Measurements from ENCODE around the gene FLCN.
"Not testable (repeated sequence)": the region's sequence is repeated elsewhere in the genome, so short reads cannot be mapped to it uniquely, and the experiment has no call there.

FLCN gene

GRCh38 chr17:17186551-17187505 is 50.1 kb downstream of the FLCN start:
- Histone ChIP-seq H3K27ac (ENCODE audit: low read length) (no peak overlapping the region), H3K27me3 (ENCODE audit: insufficient read depth, low read length, poor library complexity) (no peaks in the 10 kb centered on the region), H3K36me3 (ENCODE audit: insufficient read depth, low read length) (peaks cover 66% of the 10 kb centered on the region), H3K9me3 (ENCODE audit: insufficient read depth, low read length, severe bottlenecking) (no peaks in the 10 kb centered on the region), H3K4me1 (ENCODE audit: insufficient read depth, low read length) (no peaks in the 10 kb centered on the region), H3K4me2 (ENCODE audit: insufficient read depth, low read length) (no peak overlapping the region), H4K20me1 (ENCODE audit: insufficient read depth, low read length) (peaks cover 2% of the 10 kb centered on the region; the same call in 1 of the 2 replicates), H3K79me2 (ENCODE audit: insufficient read depth, low read length) (no peaks in the 10 kb centered on the region), H2AFZ (ENCODE audit: low read depth, low read length) (no peak overlapping the region), H3K4me3 (ENCODE audit: low read depth in 1 of 2, low read length in 2 of 2) (no peak overlapping the region), H3K9ac (ENCODE audit: low read depth, low read length) (no peak overlapping the region)
- TF ChIP-seq, protein P1, sequence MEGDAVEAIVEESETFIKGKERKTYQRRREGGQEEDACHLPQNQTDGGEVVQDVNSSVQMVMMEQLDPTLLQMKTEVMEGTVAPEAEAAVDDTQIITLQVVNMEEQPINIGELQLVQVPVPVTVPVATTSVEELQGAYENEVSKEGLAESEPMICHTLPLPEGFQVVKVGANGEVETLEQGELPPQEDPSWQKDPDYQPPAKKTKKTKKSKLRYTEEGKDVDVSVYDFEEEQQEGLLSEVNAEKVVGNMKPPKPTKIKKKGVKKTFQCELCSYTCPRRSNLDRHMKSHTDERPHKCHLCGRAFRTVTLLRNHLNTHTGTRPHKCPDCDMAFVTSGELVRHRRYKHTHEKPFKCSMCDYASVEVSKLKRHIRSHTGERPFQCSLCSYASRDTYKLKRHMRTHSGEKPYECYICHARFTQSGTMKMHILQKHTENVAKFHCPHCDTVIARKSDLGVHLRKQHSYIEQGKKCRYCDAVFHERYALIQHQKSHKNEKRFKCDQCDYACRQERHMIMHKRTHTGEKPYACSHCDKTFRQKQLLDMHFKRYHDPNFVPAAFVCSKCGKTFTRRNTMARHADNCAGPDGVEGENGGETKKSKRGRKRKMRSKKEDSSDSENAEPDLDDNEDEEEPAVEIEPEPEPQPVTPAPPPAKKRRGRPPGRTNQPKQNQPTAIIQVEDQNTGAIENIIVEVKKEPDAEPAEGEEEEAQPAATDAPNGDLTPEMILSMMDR (IDR thresholded peaks at IDR 0.05; ENCODE audit: borderline replicate concordance, extremely low read depth, low read length, poor library complexity, severe bottlenecking): no peak
- no peak for TF ChIP-seq EZH2 (IDR thresholded peaks at IDR 0.05; ENCODE audit: borderline replicate concordance, low read depth, low read length, severe bottlenecking)
- DNase-seq (no peak), ATAC-seq (ENCODE audit: insufficient read depth, low read depth) (no peak)

DNA sequence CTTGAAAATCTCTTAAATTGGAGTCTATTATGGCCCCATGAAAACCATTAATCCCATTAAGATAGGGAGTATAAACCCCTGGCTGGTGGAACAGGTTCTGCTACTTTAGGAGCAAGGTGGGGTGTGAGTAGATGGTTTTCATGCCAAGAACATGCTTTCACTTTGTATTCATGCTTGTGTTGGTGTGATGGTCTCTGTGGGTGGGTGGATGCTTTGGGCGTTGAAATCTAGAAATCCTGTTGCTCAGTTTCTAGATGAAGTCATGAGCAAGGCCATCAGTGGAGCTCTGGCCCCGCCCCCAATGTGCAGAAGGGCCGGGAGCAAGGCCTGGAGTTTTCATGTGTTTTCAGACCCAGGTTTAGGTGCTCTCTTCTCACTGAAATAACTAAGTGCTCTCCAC is 50.9 kb downstream of the FLCN start:
- DNase-seq: no peak
- Histone ChIP-seq H4K20me1 (ENCODE audit: insufficient read depth, low read length) (peaks cover 2% of the 10 kb centered on the region; the same call in 1 of the 2 replicates), H2AFZ (ENCODE audit: low read depth, low read length) (no peak overlapping the region), H3K4me2 (ENCODE audit: insufficient read depth, low read length) (no peak overlapping the region), H3K27me3 (ENCODE audit: insufficient read depth, low read length, poor library complexity) (no peaks in the 10 kb centered on the region), H3K9ac (ENCODE audit: low read depth, low read length) (no peak overlapping the region), H3K27ac (ENCODE audit: low read length) (no peak overlapping the region), H3K79me2 (ENCODE audit: insufficient read depth, low read length) (no peaks in the 10 kb centered on the region), H3K9me3 (ENCODE audit: insufficient read depth, low read length, severe bottlenecking) (no peaks in the 10 kb centered on the region), H3K36me3 (ENCODE audit: insufficient read depth, low read length) (peaks cover 69% of the 10 kb centered on the region), H3K4me1 (ENCODE audit: insufficient read depth, low read length) (no peaks in the 10 kb centered on the region), H3K4me3 (ENCODE audit: low read depth in 1 of 2, low read length in 2 of 2) (no peak overlapping the region)
- no peak for ATAC-seq (ENCODE audit: insufficient read depth, low read depth)
- no peak for TF ChIP-seq EZH2 (IDR thresholded peaks at IDR 0.05; ENCODE audit: borderline replicate concordance, low read depth, low read length, severe bottlenecking)
- TF ChIP-seq, protein P1 (IDR thresholded peaks at IDR 0.05; ENCODE audit: borderline replicate concordance, extremely low read depth, low read length, poor library complexity, severe bottlenecking): no peak

DNA sequence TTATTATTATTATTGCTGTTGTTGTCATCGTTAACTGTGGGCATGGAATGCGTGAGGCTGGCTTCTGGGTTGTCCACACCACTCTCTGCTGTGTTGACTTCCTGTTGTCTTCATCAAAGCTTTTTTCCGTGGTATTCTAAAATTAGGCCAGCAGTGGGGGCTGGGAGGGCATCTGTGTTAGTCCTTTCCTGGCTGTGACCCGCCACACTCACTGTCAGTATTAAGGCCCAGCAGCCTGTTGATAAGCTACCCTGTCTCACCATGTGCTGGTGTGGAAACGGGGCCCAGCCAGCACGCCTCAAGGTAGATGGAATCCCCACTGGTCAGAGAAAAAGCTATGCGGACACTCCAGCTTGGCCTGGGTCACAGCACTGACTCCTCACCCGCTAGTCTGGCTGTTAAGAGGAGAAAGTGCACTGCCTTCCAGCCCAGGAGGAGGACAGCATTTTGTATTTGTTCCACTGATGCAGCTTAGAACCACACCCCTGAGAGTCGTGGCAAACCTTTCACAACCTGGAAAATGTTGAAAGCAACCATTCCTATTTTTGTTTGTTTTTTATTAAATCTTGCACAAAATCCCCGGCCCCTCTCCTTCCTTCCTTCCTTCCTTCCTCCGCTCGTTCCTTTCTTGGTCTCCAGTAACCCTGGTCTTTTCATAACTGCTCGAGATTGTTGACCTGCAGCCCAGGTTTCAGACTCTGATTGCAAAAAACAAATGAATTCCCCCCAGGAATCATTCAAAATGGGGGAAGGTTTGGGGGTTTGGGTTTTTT is 51.8 kb downstream of the FLCN start:
- not testable (repeated sequence) for H3K4me3 ChIP-seq (ENCODE audit: low read depth in 1 of 2, low read length in 2 of 2); H3K27ac ChIP-seq (ENCODE audit: low read length); H3K79me2 ChIP-seq (ENCODE audit: insufficient read depth, low read length); H2AFZ ChIP-seq (ENCODE audit: low read depth, low read length); DNase-seq; H3K4me2 ChIP-seq (ENCODE audit: insufficient read depth, low read length); ATAC-seq (ENCODE audit: insufficient read depth, low read depth); H3K9me3 ChIP-seq (ENCODE audit: insufficient read depth, low read length, severe bottlenecking); H4K20me1 ChIP-seq (ENCODE audit: insufficient read depth, low read length); H3K27me3 ChIP-seq (ENCODE audit: insufficient read depth, low read length, poor library complexity); H3K9ac ChIP-seq (ENCODE audit: low read depth, low read length); H3K4me1 ChIP-seq (ENCODE audit: insufficient read depth, low read length)
- H3K36me3 ChIP-seq (ENCODE audit: insufficient read depth, low read length): peaks cover 76% of the 10 kb centered on the region

DNA sequence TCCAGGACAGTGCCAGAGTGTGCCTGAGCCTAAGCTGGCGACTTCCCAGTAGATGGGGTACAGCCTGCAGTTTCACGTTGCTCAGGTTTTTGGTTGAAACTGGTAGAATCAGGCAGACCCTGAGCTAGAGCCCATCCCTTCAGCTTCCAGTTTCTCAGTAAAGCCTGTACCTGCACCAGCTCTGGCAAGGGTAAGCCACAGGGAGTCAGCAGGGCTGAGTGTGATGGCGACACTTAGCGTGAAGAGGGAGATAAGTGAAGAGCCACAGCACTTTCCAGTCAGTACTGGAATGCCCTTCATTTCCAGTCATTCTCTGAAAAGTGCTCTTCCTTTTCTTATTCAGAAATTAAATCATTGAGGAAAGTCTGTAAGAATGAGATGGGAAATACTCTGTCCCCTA is 53.2 kb downstream of the FLCN start:
- TF ChIP-seq, protein P1 (IDR thresholded peaks at IDR 0.05; ENCODE audit: borderline replicate concordance, extremely low read depth, low read length, poor library complexity, severe bottlenecking): no peak
- no peak for TF ChIP-seq EZH2 (IDR thresholded peaks at IDR 0.05; ENCODE audit: borderline replicate concordance, low read depth, low read length, severe bottlenecking)
- H2AFZ ChIP-seq (ENCODE audit: low read depth, low read length): no peak overlapping the region

More for the DNA sequence above, 53.2 kb downstream of the FLCN start:
- Histone ChIP-seq H3K4me2 (ENCODE audit: insufficient read depth, low read length) (no peak overlapping the region), H3K4me1 (ENCODE audit: insufficient read depth, low read length) (no peaks in the 10 kb centered on the region), H4K20me1 (ENCODE audit: insufficient read depth, low read length) (peaks cover 2% of the 10 kb centered on the region; the same call in 1 of the 2 replicates), H3K4me3 (ENCODE audit: low read depth in 1 of 2, low read length in 2 of 2) (no peak overlapping the region), H3K9me3 (ENCODE audit: insufficient read depth, low read length, severe bottlenecking) (no peaks in the 10 kb centered on the region), H3K36me3 (ENCODE audit: insufficient read depth, low read length) (peaks cover 78% of the 10 kb centered on the region), H3K27ac (ENCODE audit: low read length) (no peak overlapping the region), H3K79me2 (ENCODE audit: insufficient read depth, low read length) (no peaks in the 10 kb centered on the region), H3K27me3 (ENCODE audit: insufficient read depth, low read length, poor library complexity) (no peaks in the 10 kb centered on the region), H3K9ac (ENCODE audit: low read depth, low read length) (no peak overlapping the region)
- ATAC-seq (ENCODE audit: insufficient read depth, low read depth) (no peak), DNase-seq (no peak)

Measured in DND-41 (cell line).